GM23338 (cell line): Measurements from ENCODE around the gene CFAP251. TPM values are rescaled to one million over a fixed set of nuclear protein-coding genes. Genes with fewer than 3 reads are reported as not detected.
A peak's percentile ranks its signal among the peaks of the same experiment; 100 is the strongest.

Source experiments
- ATAC-seq: fragments of 200-7000 bp; cut with Tn5 transposase; 3 replicates; pipeline ENCODE4 v1.9.1; 2020
- DNase-seq: peaks from one replicate; pipeline ENCODE4 v3.0.0-alpha.2; 2015; ENCODE audit warnings: low spot score
- H2AFZ ChIP-seq: fragments of 200-600 bp; sonication (generic); 2 replicates; pipeline ENCODE4 v1.8.0; 2016; ENCODE audit warnings: antibody characterized with exemption, mild to moderate bottlenecking, moderate library complexity
- H3F3A ChIP-seq: fragments of 200-600 bp; sonication (generic); replicated peaks from 2 replicates; pipeline ENCODE4 v1.8.0; 2017; ENCODE audit warnings: antibody characterized with exemption, mixed run types, low read depth
- H3K27ac ChIP-seq: fragments of 200-600 bp; sonication (generic); 2 replicates; pipeline ENCODE4 v1.6.1; 2016; ENCODE audit warnings: low read depth
- H3K27me3 ChIP-seq: fragments of 200-600 bp; sonication (generic); 2 replicates; pipeline ENCODE4 v1.8.0; 2016; ENCODE audit warnings: mild to moderate bottlenecking, mixed run types, moderate library complexity; ENCODE audit not compliant: insufficient read depth
- H3K36me3 ChIP-seq: fragments of 200-600 bp; sonication (generic); 2 replicates; pipeline ENCODE4 v1.8.0; 2016; ENCODE audit warnings: mild to moderate bottlenecking; ENCODE audit not compliant: insufficient read depth
- H3K4me1 ChIP-seq: fragments of 200-600 bp; sonication (generic); 2 replicates; pipeline ENCODE4 v1.8.0; 2016; ENCODE audit warnings: mild to moderate bottlenecking, moderate library complexity; ENCODE audit not compliant: insufficient read depth
- H3K4me2 ChIP-seq: fragments of 200-600 bp; sonication (generic); 2 replicates; pipeline ENCODE4 v1.7.1; 2017; ENCODE audit warnings: mixed run types
- H3K4me3 ChIP-seq: fragments of 200-600 bp; sonication (generic); 2 replicates; pipeline ENCODE4 v1.6.1; 2016; ENCODE audit warnings: mixed run types
- H3K79me2 ChIP-seq: fragments of 200-600 bp; sonication (generic); replicated peaks from 2 replicates; pipeline ENCODE4 v1.8.0; 2017; ENCODE audit warnings: mild to moderate bottlenecking; ENCODE audit not compliant: insufficient read depth
- H3K9me2 ChIP-seq: fragments of 200-600 bp; sonication (generic); 2 replicates; pipeline ENCODE4 v1.8.0; 2017; ENCODE audit not compliant: insufficient read depth
- H4K20me1 ChIP-seq: fragments of 200-600 bp; sonication (generic); replicated peaks from 2 replicates; pipeline ENCODE4 v1.8.0; 2017; ENCODE audit warnings: mild to moderate bottlenecking; ENCODE audit not compliant: insufficient read depth
- H3K27ac Mint-ChIP-seq: 2 replicates; pipeline ENCODE4 v1.8.0; 2020; ENCODE audit warnings: inconsistent platforms, mild to moderate bottlenecking, moderate library complexity, mixed read lengths
- H3K27me3 Mint-ChIP-seq: 3 replicates; pipeline ENCODE4 v1.8.0; 2022; ENCODE audit warnings: low read depth, mild to moderate bottlenecking, moderate library complexity, mixed read lengths, inconsistent platforms; ENCODE audit not compliant: insufficient read depth, poor library complexity
- H3K36me3 Mint-ChIP-seq: 3 replicates; pipeline ENCODE4 v1.8.0; 2021; ENCODE audit warnings: low read depth, mild to moderate bottlenecking, inconsistent platforms, moderate library complexity, mixed read lengths
- H3K4me1 Mint-ChIP-seq: 3 replicates; pipeline ENCODE4 v1.8.0; 2020; ENCODE audit warnings: mild to moderate bottlenecking, inconsistent platforms, mixed read lengths
- H3K4me3 Mint-ChIP-seq: 3 replicates; pipeline ENCODE4 v1.8.0; 2021; ENCODE audit warnings: moderate library complexity, mild to moderate bottlenecking, inconsistent platforms, mixed read lengths
- H3K9me3 Mint-ChIP-seq: 3 replicates; pipeline ENCODE4 v1.8.0; 2020; ENCODE audit warnings: moderate library complexity, mild to moderate bottlenecking, inconsistent platforms, mixed read lengths
- NANOG ChIP-seq: IDR thresholded peaks from 2 replicates; pipeline ENCODE4 v1.6.1; 2016; ENCODE audit warnings: antibody characterized with exemption, borderline replicate concordance
- REST ChIP-seq: IDR thresholded peaks from one replicate; pipeline ENCODE4 v1.6.1; 2018; ENCODE audit warnings: antibody characterized with exemption; ENCODE audit not compliant: unreplicated experiment
- ZNF331 ChIP-seq: fragments of 250-450 bp; sonication (Bioruptor Pico); IDR thresholded peaks from 2 replicates; pipeline ENCODE4 v1.5.0; 2020; ENCODE audit warnings: low read depth, mild to moderate bottlenecking, moderate library complexity
- polyA plus RNA-seq: library from polyadenylated mRNA; unstranded; fragments of >200 nt; fragmentation: Nextera tagmentation; extraction: Ambion mirVana; gene quantifications from 2 replicates; pipeline ENCODE4 v1.2.1, GENCODE V29; 2016
- total RNA-seq: library from RNA; depleted of rRNA; stranded (reverse); fragments of >200 nt; shearing (Covaris generic); gene quantifications from 2 replicates; pipeline ENCODE4 v1.2.3, GENCODE V29; 2014
- TF ChIP-seq, protein P1 (sequence below): fragments of 250-450 bp; sonication (Bioruptor Pico); IDR thresholded peaks from 2 replicates; pipeline ENCODE4 v1.5.0; 2020; ENCODE audit warnings: mild to moderate bottlenecking, moderate library complexity
- TF ChIP-seq, protein P2 (sequence below): IDR thresholded peaks from 2 replicates; pipeline ENCODE4 v1.6.1; 2016; ENCODE audit warnings: antibody characterized with exemption

CFAP251 gene
- total and polyA plus RNA-seq, 2 experiments from 2014 or later, result 1.4 to 2.5 TPM

GRCh38 chr12:121958541-121959240, 40.3 kb downstream of the CFAP251 start:
- peak overlapping the region; percentile 13; the same call in 1 of the 2 replicates for H3K4me3 ChIP-seq
- H3K4me2 ChIP-seq, result peak overlapping the region; percentile 71
- peaks cover 10% of the 10 kb centered on the region for H3K27me3 Mint-ChIP-seq

More at GRCh38 chr12:121958541-121959240, 40.3 kb downstream of the CFAP251 start:
- peak; percentile 56 for DNase-seq
- Mint-ChIP-seq H3K4me1 (peaks cover 14% of the 10 kb centered on the region), H3K27ac (no peak overlapping the region), H3K36me3 (no peaks in the 10 kb centered on the region), H3K9me3 (no peaks in the 10 kb centered on the region), H3K4me3 (no peak overlapping the region; the same call in 2 of the 3 replicates)
- Histone ChIP-seq H3F3A (peaks cover 8% of the 10 kb centered on the region; the same call in 1 of the 2 replicates), H4K20me1 (no peaks in the 10 kb centered on the region), H3K36me3 (no peaks in the 10 kb centered on the region), H3K27me3 (no peaks in the 10 kb centered on the region), H3K27ac (peak overlapping the region; percentile 18; the same call in 1 of the 2 replicates), H3K79me2 (no peaks in the 10 kb centered on the region), H2AFZ (peak overlapping the region; percentile 82), H3K4me1 (peaks cover 15% of the 10 kb centered on the region), H3K9me2 (no peaks in the 10 kb centered on the region)
- TF ChIP-seq REST (no peak), ZNF331 (no peak), NANOG (no peak)
- TF ChIP-seq, protein P1, sequence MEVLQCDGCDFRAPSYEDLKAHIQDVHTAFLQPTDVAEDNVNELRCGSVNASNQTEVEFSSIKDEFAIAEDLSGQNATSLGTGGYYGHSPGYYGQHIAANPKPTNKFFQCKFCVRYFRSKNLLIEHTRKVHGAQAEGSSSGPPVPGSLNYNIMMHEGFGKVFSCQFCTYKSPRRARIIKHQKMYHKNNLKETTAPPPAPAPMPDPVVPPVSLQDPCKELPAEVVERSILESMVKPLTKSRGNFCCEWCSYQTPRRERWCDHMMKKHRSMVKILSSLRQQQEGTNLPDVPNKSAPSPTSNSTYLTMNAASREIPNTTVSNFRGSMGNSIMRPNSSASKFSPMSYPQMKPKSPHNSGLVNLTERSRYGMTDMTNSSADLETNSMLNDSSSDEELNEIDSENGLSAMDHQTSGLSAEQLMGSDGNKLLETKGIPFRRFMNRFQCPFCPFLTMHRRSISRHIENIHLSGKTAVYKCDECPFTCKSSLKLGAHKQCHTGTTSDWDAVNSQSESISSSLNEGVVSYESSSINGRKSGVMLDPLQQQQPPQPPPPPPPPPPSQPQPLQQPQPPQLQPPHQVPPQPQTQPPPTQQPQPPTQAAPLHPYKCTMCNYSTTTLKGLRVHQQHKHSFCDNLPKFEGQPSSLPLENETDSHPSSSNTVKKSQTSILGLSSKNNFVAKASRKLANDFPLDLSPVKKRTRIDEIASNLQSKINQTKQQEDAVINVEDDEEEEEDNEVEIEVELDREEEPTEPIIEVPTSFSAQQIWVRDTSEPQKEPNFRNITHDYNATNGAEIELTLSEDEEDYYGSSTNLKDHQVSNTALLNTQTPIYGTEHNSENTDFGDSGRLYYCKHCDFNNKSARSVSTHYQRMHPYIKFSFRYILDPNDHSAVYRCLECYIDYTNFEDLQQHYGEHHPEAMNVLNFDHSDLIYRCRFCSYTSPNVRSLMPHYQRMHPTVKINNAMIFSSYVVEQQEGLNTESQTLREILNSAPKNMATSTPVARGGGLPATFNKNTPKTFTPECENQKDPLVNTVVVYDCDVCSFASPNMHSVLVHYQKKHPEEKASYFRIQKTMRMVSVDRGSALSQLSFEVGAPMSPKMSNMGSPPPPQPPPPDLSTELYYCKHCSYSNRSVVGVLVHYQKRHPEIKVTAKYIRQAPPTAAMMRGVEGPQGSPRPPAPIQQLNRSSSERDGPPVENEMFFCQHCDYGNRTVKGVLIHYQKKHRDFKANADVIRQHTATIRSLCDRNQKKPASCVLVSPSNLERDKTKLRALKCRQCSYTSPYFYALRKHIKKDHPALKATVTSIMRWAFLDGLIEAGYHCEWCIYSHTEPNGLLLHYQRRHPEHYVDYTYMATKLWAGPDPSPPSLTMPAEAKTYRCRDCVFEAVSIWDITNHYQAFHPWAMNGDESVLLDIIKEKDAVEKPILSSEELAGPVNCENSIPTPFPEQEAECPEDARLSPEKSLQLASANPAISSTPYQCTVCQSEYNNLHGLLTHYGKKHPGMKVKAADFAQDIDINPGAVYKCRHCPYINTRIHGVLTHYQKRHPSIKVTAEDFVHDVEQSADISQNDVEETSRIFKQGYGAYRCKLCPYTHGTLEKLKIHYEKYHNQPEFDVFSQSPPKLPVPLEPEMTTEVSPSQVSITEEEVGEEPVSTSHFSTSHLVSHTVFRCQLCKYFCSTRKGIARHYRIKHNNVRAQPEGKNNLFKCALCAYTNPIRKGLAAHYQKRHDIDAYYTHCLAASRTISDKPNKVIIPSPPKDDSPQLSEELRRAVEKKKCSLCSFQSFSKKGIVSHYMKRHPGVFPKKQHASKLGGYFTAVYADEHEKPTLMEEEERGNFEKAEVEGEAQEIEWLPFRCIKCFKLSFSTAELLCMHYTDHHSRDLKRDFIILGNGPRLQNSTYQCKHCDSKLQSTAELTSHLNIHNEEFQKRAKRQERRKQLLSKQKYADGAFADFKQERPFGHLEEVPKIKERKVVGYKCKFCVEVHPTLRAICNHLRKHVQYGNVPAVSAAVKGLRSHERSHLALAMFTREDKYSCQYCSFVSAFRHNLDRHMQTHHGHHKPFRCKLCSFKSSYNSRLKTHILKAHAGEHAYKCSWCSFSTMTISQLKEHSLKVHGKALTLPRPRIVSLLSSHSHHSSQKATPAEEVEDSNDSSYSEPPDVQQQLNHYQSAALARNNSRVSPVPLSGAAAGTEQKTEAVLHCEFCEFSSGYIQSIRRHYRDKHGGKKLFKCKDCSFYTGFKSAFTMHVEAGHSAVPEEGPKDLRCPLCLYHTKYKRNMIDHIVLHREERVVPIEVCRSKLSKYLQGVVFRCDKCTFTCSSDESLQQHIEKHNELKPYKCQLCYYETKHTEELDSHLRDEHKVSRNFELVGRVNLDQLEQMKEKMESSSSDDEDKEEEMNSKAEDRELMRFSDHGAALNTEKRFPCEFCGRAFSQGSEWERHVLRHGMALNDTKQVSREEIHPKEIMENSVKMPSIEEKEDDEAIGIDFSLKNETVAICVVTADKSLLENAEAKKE (CRISPR knock-in tag), result no peak
- TF ChIP-seq, protein P2, sequence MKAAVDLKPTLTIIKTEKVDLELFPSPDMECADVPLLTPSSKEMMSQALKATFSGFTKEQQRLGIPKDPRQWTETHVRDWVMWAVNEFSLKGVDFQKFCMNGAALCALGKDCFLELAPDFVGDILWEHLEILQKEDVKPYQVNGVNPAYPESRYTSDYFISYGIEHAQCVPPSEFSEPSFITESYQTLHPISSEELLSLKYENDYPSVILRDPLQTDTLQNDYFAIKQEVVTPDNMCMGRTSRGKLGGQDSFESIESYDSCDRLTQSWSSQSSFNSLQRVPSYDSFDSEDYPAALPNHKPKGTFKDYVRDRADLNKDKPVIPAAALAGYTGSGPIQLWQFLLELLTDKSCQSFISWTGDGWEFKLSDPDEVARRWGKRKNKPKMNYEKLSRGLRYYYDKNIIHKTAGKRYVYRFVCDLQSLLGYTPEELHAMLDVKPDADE, result no peak
- peak; percentile 88 for ATAC-seq
